ENCODE measurements around the gene ZNF665.
"Not testable (repeated sequence)": the region's sequence is repeated elsewhere in the genome, so short reads cannot be mapped to it uniquely, and the experiment has no call there.

DNA sequence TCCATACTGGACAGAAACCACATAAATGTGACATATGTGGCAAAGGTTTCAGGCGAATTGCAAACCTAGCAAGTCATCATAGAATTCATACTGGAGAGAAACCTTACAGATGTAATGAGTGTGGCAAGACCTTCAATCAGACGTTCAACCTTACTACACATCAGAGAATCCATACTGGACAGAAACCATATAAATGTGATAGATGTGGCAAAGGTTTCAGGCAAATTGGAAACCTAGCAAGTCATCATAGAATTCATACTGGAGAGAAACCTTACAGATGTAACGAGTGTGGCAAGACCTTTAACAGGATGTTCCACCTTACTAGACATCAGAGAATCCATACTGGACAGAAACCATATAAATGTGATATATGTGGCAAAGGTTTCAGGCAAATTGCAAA is 18.4 kb upstream of the ZNF665 start:
- TF ChIP-seq, protein P1, sequence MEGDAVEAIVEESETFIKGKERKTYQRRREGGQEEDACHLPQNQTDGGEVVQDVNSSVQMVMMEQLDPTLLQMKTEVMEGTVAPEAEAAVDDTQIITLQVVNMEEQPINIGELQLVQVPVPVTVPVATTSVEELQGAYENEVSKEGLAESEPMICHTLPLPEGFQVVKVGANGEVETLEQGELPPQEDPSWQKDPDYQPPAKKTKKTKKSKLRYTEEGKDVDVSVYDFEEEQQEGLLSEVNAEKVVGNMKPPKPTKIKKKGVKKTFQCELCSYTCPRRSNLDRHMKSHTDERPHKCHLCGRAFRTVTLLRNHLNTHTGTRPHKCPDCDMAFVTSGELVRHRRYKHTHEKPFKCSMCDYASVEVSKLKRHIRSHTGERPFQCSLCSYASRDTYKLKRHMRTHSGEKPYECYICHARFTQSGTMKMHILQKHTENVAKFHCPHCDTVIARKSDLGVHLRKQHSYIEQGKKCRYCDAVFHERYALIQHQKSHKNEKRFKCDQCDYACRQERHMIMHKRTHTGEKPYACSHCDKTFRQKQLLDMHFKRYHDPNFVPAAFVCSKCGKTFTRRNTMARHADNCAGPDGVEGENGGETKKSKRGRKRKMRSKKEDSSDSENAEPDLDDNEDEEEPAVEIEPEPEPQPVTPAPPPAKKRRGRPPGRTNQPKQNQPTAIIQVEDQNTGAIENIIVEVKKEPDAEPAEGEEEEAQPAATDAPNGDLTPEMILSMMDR (IDR thresholded peaks at IDR 0.05) = not testable (repeated sequence)
- not testable (repeated sequence) for TF ChIP-seq POLR2A (IDR thresholded peaks at IDR 0.05)

Data from esophagus squamous epithelium (tissue), 4 donors.